Measurements from ENCODE around the gene TVP23A.

GRCh38 chr16:10824111-10824893 lies 5.7 kb upstream of the TVP23A start:
- no peak for TF ChIP-seq POLR2A (IDR thresholded peaks at IDR 0.05; ENCODE audit: low read depth, low read length)
- no peak for TF ChIP-seq PAX5 (IDR thresholded peaks at IDR 0.05; ENCODE audit: insufficient read depth, low read length, severe bottlenecking)
- TF ChIP-seq POLR2AphosphoS5 (IDR thresholded peaks at IDR 0.05; ENCODE audit: low read depth, low read length) = no peak
- TF ChIP-seq TAF1 (IDR thresholded peaks at IDR 0.05; ENCODE audit: low read depth, low read length) = no peak
- TF ChIP-seq SPI1 (IDR thresholded peaks at IDR 0.05; ENCODE audit: low read depth, low read length) = no peak
